ENCODE measurements around the gene ARHGEF19.

GRCh38 chr1:16229976-16230740, 17.7 kb upstream of the ARHGEF19 start:
- TF ChIP-seq, protein P1, sequence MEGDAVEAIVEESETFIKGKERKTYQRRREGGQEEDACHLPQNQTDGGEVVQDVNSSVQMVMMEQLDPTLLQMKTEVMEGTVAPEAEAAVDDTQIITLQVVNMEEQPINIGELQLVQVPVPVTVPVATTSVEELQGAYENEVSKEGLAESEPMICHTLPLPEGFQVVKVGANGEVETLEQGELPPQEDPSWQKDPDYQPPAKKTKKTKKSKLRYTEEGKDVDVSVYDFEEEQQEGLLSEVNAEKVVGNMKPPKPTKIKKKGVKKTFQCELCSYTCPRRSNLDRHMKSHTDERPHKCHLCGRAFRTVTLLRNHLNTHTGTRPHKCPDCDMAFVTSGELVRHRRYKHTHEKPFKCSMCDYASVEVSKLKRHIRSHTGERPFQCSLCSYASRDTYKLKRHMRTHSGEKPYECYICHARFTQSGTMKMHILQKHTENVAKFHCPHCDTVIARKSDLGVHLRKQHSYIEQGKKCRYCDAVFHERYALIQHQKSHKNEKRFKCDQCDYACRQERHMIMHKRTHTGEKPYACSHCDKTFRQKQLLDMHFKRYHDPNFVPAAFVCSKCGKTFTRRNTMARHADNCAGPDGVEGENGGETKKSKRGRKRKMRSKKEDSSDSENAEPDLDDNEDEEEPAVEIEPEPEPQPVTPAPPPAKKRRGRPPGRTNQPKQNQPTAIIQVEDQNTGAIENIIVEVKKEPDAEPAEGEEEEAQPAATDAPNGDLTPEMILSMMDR (IDR thresholded peaks at IDR 0.05) = no peak
- no peak for TF ChIP-seq POLR2A (IDR thresholded peaks at IDR 0.05)

All from thyroid gland (tissue), 4 donors.